ENCODE data around the gene FUZ.

The FUZ gene

GRCh38 chr19:49856574-49857021 is 43.5 kb upstream of the FUZ start:
- H3K36me3 ChIP-seq (ENCODE audit: low read length) = no peaks in the 10 kb centered on the region
- peaks cover 12% of the 10 kb centered on the region for H3F3A ChIP-seq (ENCODE audit: insufficient read depth)

GRCh38 chr19:49855676-49856573 is 42.8 kb upstream of the FUZ start:
- H3F3A ChIP-seq (ENCODE audit: insufficient read depth) = peaks cover 12% of the 10 kb centered on the region
- H3K27me3 ChIP-seq (ENCODE audit: low read length) = no peaks in the 10 kb centered on the region
- no peaks in the 10 kb centered on the region for H3K9me3 ChIP-seq (ENCODE audit: insufficient read depth, low read length)
- peaks cover 7% of the 10 kb centered on the region; the same call in 1 of the 2 replicates for H3K79me2 ChIP-seq (ENCODE audit: insufficient read depth, low read length)
- 0 out of 2 replicates have a peak, but pooled peaks cover 3% of the 10 kb centered on the region for H4K20me1 ChIP-seq (ENCODE audit: low read depth, low read length)
- H3K36me3 ChIP-seq (ENCODE audit: low read length) = no peaks in the 10 kb centered on the region
- H3K4me3 ChIP-seq (ENCODE audit: insufficient read depth, low read length, poor library complexity, severe bottlenecking) = no peak overlapping the region
- no peak overlapping the region for H3K27ac ChIP-seq (ENCODE audit: low read depth, low read length)
- H3K4me2 ChIP-seq (ENCODE audit: low read depth, low read length, poor library complexity, severe bottlenecking) = no peak overlapping the region
- H2AFZ ChIP-seq (ENCODE audit: low read depth, low read length, severe bottlenecking) = no peak overlapping the region
- TF ChIP-seq CTCF (IDR thresholded peaks at IDR 0.05; ENCODE audit: insufficient read depth, low read length, poor library complexity, severe bottlenecking) (no peak), EZH2phosphoT487 (conservative IDR thresholded peaks at IDR 0.05; ENCODE audit: low read length) (no peak)
- no peak overlapping the region for H3K9ac ChIP-seq (ENCODE audit: low read length)
- no peaks in the 10 kb centered on the region for H3K9me2 ChIP-seq (replicated peaks; ENCODE audit: insufficient read depth, low read length)

More at GRCh38 chr19:49856574-49857021, 43.5 kb upstream of the FUZ start:
- Histone ChIP-seq H3K4me2 (ENCODE audit: low read depth, low read length, poor library complexity, severe bottlenecking) (no peak overlapping the region), H3K4me3 (ENCODE audit: insufficient read depth, low read length, poor library complexity, severe bottlenecking) (no peak overlapping the region), H3K27me3 (ENCODE audit: low read length) (no peaks in the 10 kb centered on the region), H4K20me1 (ENCODE audit: low read depth, low read length) (0 out of 2 replicates have a peak, but pooled peaks cover 3% of the 10 kb centered on the region), H2AFZ (ENCODE audit: low read depth, low read length, severe bottlenecking) (no peak overlapping the region), H3K9ac (ENCODE audit: low read length) (no peak overlapping the region), H3K9me2 (replicated peaks; ENCODE audit: insufficient read depth, low read length) (no peaks in the 10 kb centered on the region), H3K27ac (ENCODE audit: low read depth, low read length) (no peak overlapping the region), H3K79me2 (ENCODE audit: insufficient read depth, low read length) (peaks cover 7% of the 10 kb centered on the region; the same call in 1 of the 2 replicates), H3K9me3 (ENCODE audit: insufficient read depth, low read length) (no peaks in the 10 kb centered on the region)
- no peak for TF ChIP-seq CTCF (IDR thresholded peaks at IDR 0.05; ENCODE audit: insufficient read depth, low read length, poor library complexity, severe bottlenecking)
- no peak for TF ChIP-seq EZH2phosphoT487 (conservative IDR thresholded peaks at IDR 0.05; ENCODE audit: low read length)

- no peaks in the 10 kb centered on the region for H3K36me3 ChIP-seq (ENCODE audit: low read length)
- H3K79me2 ChIP-seq (ENCODE audit: insufficient read depth, low read length) = peaks cover 7% of the 10 kb centered on the region; the same call in 1 of the 2 replicates
- TF ChIP-seq EZH2phosphoT487 (conservative IDR thresholded peaks at IDR 0.05; ENCODE audit: low read length) (no peak), CTCF (IDR thresholded peaks at IDR 0.05; ENCODE audit: insufficient read depth, low read length, poor library complexity, severe bottlenecking) (no peak)
- H3K27ac ChIP-seq (ENCODE audit: low read depth, low read length) = no peak overlapping the region
- no peak overlapping the region for H3K9ac ChIP-seq (ENCODE audit: low read length)
- no peaks in the 10 kb centered on the region for H3K9me2 ChIP-seq (replicated peaks; ENCODE audit: insufficient read depth, low read length)
- H3K4me3 ChIP-seq (ENCODE audit: insufficient read depth, low read length, poor library complexity, severe bottlenecking) = no peak overlapping the region
- 0 out of 2 replicates have a peak, but pooled peaks cover 3% of the 10 kb centered on the region for H4K20me1 ChIP-seq (ENCODE audit: low read depth, low read length)
- H3K4me2 ChIP-seq (ENCODE audit: low read depth, low read length, poor library complexity, severe bottlenecking) = no peak overlapping the region
- peaks cover 12% of the 10 kb centered on the region for H3F3A ChIP-seq (ENCODE audit: insufficient read depth)
- no peaks in the 10 kb centered on the region for H3K27me3 ChIP-seq (ENCODE audit: low read length)
- H3K9me3 ChIP-seq (ENCODE audit: insufficient read depth, low read length) = no peaks in the 10 kb centered on the region
- no peak overlapping the region for H2AFZ ChIP-seq (ENCODE audit: low read depth, low read length, severe bottlenecking)
Measured at GRCh38 chr19:49855277-49855675, 42.2 kb upstream of the FUZ start.
